Neural cell (in vitro differentiated cells): Measurements from ENCODE around the gene LCP1.

Experiments
- CTCF ChIP-seq: fragments of 450-650 bp; IDR thresholded peaks from 2 replicates; pipeline ENCODE4 v1.5.1; 2014; ENCODE audit warnings: antibody characterized with exemption, mild to moderate bottlenecking, moderate library complexity; ENCODE audit not compliant: poor library complexity, severe bottlenecking
- EP300 ChIP-seq: fragments of 450-650 bp; conservative IDR thresholded peaks from 2 replicates; pipeline ENCODE4 v1.6.1; 2014; ENCODE audit warnings: antibody characterized with exemption, mild to moderate bottlenecking, moderate library complexity; ENCODE audit not compliant: poor library complexity, severe bottlenecking
- EZH2 ChIP-seq: fragments of 200-600, 300-800 bp; shearing (Covaris generic), sonication (generic); IDR thresholded peaks from 2 replicates; pipeline ENCODE4 v1.6.1; 2014; ENCODE audit warnings: antibody characterized with exemption, low read length, borderline replicate concordance, mild to moderate bottlenecking; ENCODE audit not compliant: insufficient read depth, poor library complexity, severe bottlenecking
- POLR2AphosphoS5 ChIP-seq: IDR thresholded peaks from 2 replicates; pipeline ENCODE4 v1.6.1; 2012

GRCh38 chr13:46100191-46100815 lies 81.7 kb downstream of the LCP1 start:
- no peak for TF ChIP-seq POLR2AphosphoS5
- no peak for TF ChIP-seq CTCF
- TF ChIP-seq EZH2, result no peak
- TF ChIP-seq EP300, result no peak
